GM23248 (cell line): ENCODE results near the gene RESF1.

Experiments
- EZH2 ChIP-seq: fragments of 200-600 bp; sonication (generic); IDR thresholded peaks from 2 replicates; pipeline ENCODE4 v1.6.1; 2018; ENCODE audit warnings: antibody characterized with exemption, mild to moderate bottlenecking; ENCODE audit not compliant: insufficient read depth, poor library complexity, severe bottlenecking
- EZH2phosphoT487 ChIP-seq: fragments of 200-600 bp; sonication (generic); IDR thresholded peaks from 2 replicates; pipeline ENCODE4 v1.6.1; 2018; ENCODE audit warnings: antibody characterized with exemption, moderate library complexity, mild to moderate bottlenecking, low read depth; ENCODE audit not compliant: insufficient read depth

GRCh38 chr12:31951008-31951407 lies 8.2 kb upstream of the RESF1 start:
- no peak for TF ChIP-seq EZH2
- no peak for TF ChIP-seq EZH2phosphoT487
